Right atrium auricular region (tissue), 2 donors: ENCODE results near the gene MYO3B. TPM values are rescaled to one million over a fixed set of nuclear protein-coding genes. Genes with fewer than 3 reads are reported as not detected.
"Not testable (repeated sequence)": the region's sequence is repeated elsewhere in the genome, so short reads cannot be mapped to it uniquely, and the experiment has no call there.

Experiments
- DNase-seq: peaks from one replicate; pipeline ENCODE4 v3.0.0-alpha.2; 2019; ENCODE audit warnings: low spot score
- H3K27ac ChIP-seq, 2 donors: fragments of 200-600 bp; sonication (generic); 1 replicate in 1 of 2; 2 replicates in 1 of 2; pipeline ENCODE4 v1.5.1; 2016 to 2019
- H3K27me3 ChIP-seq, 2 donors: fragments of 200-600 bp; sonication (generic); one replicate each; pipeline versions ENCODE4 v1.5.1 to v1.6.0; 2017 to 2019
- H3K36me3 ChIP-seq: fragments of 200-600 bp; sonication (generic); one replicate; pipeline ENCODE4 v1.5.1; 2016
- H3K4me1 ChIP-seq, 2 donors: fragments of 200-600 bp; sonication (generic); one replicate each; pipeline versions ENCODE4 v1.5.1 to v1.6.0; 2017 to 2019
- H3K4me3 ChIP-seq, 2 donors: fragments of 200-600 bp; sonication (generic); 1 replicate in 1 of 2; 2 replicates in 1 of 2; pipeline ENCODE4 v1.5.1; 2017 to 2019; ENCODE audit warnings: mild to moderate bottlenecking in 1 of 2, moderate library complexity in 1 of 2
- H3K9me3 ChIP-seq, 2 donors: fragments of 200-600 bp; sonication (generic); one replicate each; pipeline ENCODE4 v1.5.1; 2019
- CTCF ChIP-seq, 2 donors: fragments of 200-600 bp; sonication (generic); IDR thresholded peaks; one replicate each; pipeline ENCODE4 v1.5.1; 2019; ENCODE audit warnings: antibody characterized with exemption in 2 of 2
- total RNA-seq, 2 donors: library from RNA; depleted of rRNA; stranded (reverse); fragments of >200 nt; gene quantifications; one replicate each; pipeline ENCODE4 v1.1.0, GENCODE V29; 2016

Gene MYO3B
- total RNA-seq, 2 donors from 2014 or later, result not detected

- no peak overlapping the region for H3K27ac ChIP-seq
- H3K36me3 ChIP-seq, result no peaks in the 10 kb centered on the region
- no peaks in the 10 kb centered on the region for H3K27me3 ChIP-seq
- no peaks in the 10 kb centered on the region for H3K4me1 ChIP-seq
- DNase-seq, result no peak
- TF ChIP-seq CTCF (IDR thresholded peaks at IDR 0.05), result no peak
- H3K4me3 ChIP-seq, result no peak overlapping the region
- H3K9me3 ChIP-seq, result no peaks in the 10 kb centered on the region
Measured at GRCh38 chr2:170255971-170256370, 78.0 kb downstream of the MYO3B start.

GRCh38 chr2:170258382-170258781, 80.4 kb downstream of the MYO3B start:
- DNase-seq, result no peak
- TF ChIP-seq CTCF (IDR thresholded peaks at IDR 0.05), result no peak

GRCh38 chr2:170260188-170260587, 82.2 kb downstream of the MYO3B start:
- H3K27ac ChIP-seq, result no peak overlapping the region
- TF ChIP-seq CTCF (IDR thresholded peaks at IDR 0.05), result no peak
- H3K27me3 ChIP-seq, result no peaks in the 10 kb centered on the region
- H3K9me3 ChIP-seq, result no peaks in the 10 kb centered on the region
- no peak for DNase-seq
- no peak overlapping the region for H3K4me3 ChIP-seq
- H3K36me3 ChIP-seq, result no peaks in the 10 kb centered on the region
- H3K4me1 ChIP-seq, result no peaks in the 10 kb centered on the region

More at GRCh38 chr2:170258382-170258781, 80.4 kb downstream of the MYO3B start:
- H3K27ac ChIP-seq, result no peak overlapping the region
- no peaks in the 10 kb centered on the region for H3K27me3 ChIP-seq
- no peaks in the 10 kb centered on the region for H3K9me3 ChIP-seq
- no peaks in the 10 kb centered on the region for H3K36me3 ChIP-seq
- no peaks in the 10 kb centered on the region for H3K4me1 ChIP-seq
- H3K4me3 ChIP-seq, result no peak overlapping the region

GRCh38 chr2:170261566-170261965, 83.6 kb downstream of the MYO3B start:
- no peak for DNase-seq
- TF ChIP-seq CTCF (IDR thresholded peaks at IDR 0.05), result no peak

GRCh38 chr2:170262343-170262742, 84.4 kb downstream of the MYO3B start:
- Histone ChIP-seq H3K4me3 (no peak overlapping the region), H3K36me3 (no peaks in the 10 kb centered on the region), H3K27ac (no peak overlapping the region), H3K27me3 (no peaks in the 10 kb centered on the region), H3K4me1 (no peaks in the 10 kb centered on the region), H3K9me3 (no peaks in the 10 kb centered on the region)
- no peak for TF ChIP-seq CTCF (IDR thresholded peaks at IDR 0.05)
- no peak for DNase-seq

More at GRCh38 chr2:170261566-170261965, 83.6 kb downstream of the MYO3B start:
- Histone ChIP-seq H3K36me3 (no peaks in the 10 kb centered on the region), H3K9me3 (no peaks in the 10 kb centered on the region), H3K27me3 (no peaks in the 10 kb centered on the region), H3K27ac (no peak overlapping the region), H3K4me1 (no peaks in the 10 kb centered on the region), H3K4me3 (no peak overlapping the region)

- H3K36me3 ChIP-seq, result no peaks in the 10 kb centered on the region
- TF ChIP-seq CTCF (IDR thresholded peaks at IDR 0.05), result no peak
- no peaks in the 10 kb centered on the region for H3K4me1 ChIP-seq
- no peaks in the 10 kb centered on the region for H3K9me3 ChIP-seq
- no peak overlapping the region for H3K27ac ChIP-seq
- H3K4me3 ChIP-seq, result no peak overlapping the region
- no peaks in the 10 kb centered on the region for H3K27me3 ChIP-seq
- DNase-seq, result no peak
Measured at GRCh38 chr2:170262806-170263205, 84.9 kb downstream of the MYO3B start.

- H3K4me1 ChIP-seq, H3K4me3 ChIP-seq, DNase-seq, H3K9me3 ChIP-seq, H3K36me3 ChIP-seq, H3K27ac ChIP-seq, H3K27me3 ChIP-seq: not testable (repeated sequence)
Measured at GRCh38 chr2:170263728-170264521, 86.0 kb downstream of the MYO3B start.
